Sigmoid colon (tissue), 4 donors: ENCODE results near the gene LBR.

Experiments
- CTCF ChIP-seq, 4 experiments: fragments of 450-650 bp in 3 of 4; fragments of 200-600 bp in 1 of 4; IDR thresholded peaks; one replicate each; pipeline ENCODE4 v1.5.1; 2016 to 2019; ENCODE audit warnings: antibody characterized with exemption in 4 of 4, mild to moderate bottlenecking in 3 of 4, moderate library complexity in 2 of 4
- EP300 ChIP-seq, 4 donors: sonication (generic); formaldehyde crosslinking; IDR thresholded peaks; one replicate each; pipeline ENCODE4 v1.6.1; 2017; ENCODE audit warnings: antibody characterized with exemption in 4 of 4
- POLR2A ChIP-seq, 2 donors: fragments of 450-650 bp; IDR thresholded peaks; one replicate each; pipeline ENCODE4 v1.6.1; 2016; ENCODE audit warnings: antibody characterized with exemption in 2 of 2, mild to moderate bottlenecking in 2 of 2, moderate library complexity in 2 of 2
- POLR2AphosphoS5 ChIP-seq, 4 donors: sonication (generic); formaldehyde crosslinking; IDR thresholded peaks; one replicate each; pipeline ENCODE4 v1.6.1; 2017; ENCODE audit warnings: antibody characterized with exemption in 4 of 4

- no peak for TF ChIP-seq CTCF (IDR thresholded peaks at IDR 0.05)
- TF ChIP-seq POLR2A (IDR thresholded peaks at IDR 0.05) = no peak
- TF ChIP-seq EP300 (IDR thresholded peaks at IDR 0.05) = no peak
- no peak for TF ChIP-seq POLR2AphosphoS5 (IDR thresholded peaks at IDR 0.05)
Observed at GRCh38 chr1:225477296-225477911, 49.6 kb upstream of the LBR start.
